ENCODE results near the gene MAGOH.

MAGOH gene

DNA sequence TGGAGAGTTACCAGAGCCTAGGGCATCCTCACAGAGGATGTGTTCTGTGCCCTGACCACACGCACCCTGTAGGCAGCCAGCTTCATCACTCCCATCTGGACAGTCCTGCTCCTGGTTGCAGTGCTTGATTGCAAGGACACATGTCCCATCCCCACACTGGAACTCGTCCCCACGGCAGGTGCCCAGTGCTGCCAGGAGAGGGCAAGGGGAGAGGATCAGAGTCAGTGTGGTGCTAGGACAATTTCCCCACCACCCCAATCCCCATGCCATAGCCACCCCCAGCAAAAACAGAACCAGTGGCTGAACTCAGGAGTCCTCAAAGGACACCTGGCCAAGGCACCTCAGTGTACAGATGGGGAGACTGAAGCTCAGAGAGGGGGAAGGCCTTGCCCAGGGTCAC, 37.2 kb upstream of the MAGOH start:
- TF ChIP-seq GATA2 (IDR thresholded peaks at IDR 0.05; ENCODE audit: low read depth, low read length) (no peak), GATA3 (IDR thresholded peaks at IDR 0.05; ENCODE audit: low read depth, low read length) (no peak)

DNA sequence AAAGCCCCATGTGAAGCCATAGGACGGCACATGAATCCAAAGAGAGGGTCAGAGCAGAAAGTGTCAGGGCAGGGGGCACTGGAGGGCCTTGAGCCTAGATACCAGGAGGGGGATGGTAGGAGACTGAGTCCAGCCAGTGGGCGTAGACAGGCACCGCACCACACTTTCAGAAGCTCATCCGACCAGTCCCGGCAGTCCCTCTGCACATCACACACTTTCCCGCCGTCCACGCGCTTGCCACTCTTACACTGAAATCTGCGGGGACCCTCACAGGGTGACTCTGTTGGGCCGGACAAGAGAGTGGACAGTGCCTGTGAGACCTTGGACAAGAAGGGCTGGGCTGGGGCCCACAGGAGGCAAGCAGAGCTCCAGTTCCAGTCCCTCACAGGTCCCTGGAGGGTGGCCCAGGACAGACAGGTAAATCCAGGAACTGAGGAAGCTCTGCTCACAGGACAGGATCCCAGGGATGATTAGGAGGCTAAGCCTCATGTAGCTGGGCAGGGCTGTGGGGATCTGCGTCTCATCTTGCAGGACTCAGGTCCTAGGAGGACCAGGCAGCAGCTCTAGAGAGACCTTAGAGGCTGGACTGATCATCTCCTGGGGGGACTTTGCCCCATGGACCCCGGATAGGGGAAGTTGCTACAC, 36.3 kb upstream of the MAGOH start:
- TF ChIP-seq GATA3 (IDR thresholded peaks at IDR 0.05; ENCODE audit: low read depth, low read length) (no peak), GATA2 (IDR thresholded peaks at IDR 0.05; ENCODE audit: low read depth, low read length) (no peak)

DNA sequence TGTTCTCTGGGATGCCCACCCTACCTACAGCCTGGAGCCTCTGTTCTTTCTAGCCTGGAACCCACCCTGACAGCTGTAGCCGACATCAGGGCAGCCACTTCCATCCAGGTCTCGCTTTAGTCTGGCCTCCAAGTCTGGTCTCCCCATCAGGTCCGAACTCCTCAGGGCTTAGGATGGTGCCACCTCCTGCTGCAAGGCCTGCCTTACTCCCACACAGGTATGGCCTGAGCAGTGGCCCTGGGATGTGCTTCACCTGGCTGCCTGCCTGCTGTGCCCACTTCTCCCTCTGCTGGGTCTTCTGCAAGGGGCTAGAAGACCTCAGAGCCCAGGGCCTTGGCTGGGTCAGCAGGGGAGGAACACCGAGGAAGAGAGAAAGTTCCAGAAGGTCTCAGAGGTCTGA, 35.7 kb upstream of the MAGOH start:
- TF ChIP-seq GATA3 (IDR thresholded peaks at IDR 0.05; ENCODE audit: low read depth, low read length) (no peak), GATA2 (IDR thresholded peaks at IDR 0.05; ENCODE audit: low read depth, low read length) (no peak)

DNA sequence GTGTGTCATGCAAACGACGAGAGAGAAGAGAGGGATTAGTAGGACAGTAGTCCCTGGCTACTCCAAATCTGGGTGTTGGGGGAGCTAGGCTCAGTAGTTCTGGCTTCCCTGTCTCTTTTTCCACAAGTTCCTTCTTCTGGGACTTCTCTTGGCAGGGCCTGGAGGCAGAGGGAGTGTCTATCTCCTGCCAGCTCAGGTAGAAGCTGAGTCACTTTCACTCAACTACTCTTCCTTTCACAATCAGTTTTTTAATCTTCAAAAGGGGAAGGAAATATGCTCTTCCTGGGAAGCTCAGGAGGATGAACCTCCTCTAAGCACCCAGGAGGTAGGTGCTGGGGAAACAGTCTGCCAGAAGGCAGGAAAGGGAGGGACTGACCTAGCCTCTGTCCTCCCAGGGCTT, 35.2 kb upstream of the MAGOH start:
- no peak for TF ChIP-seq GATA2 (IDR thresholded peaks at IDR 0.05; ENCODE audit: low read depth, low read length)
- no peak for TF ChIP-seq GATA3 (IDR thresholded peaks at IDR 0.05; ENCODE audit: low read depth, low read length)

- TF ChIP-seq GATA2 (IDR thresholded peaks at IDR 0.05; ENCODE audit: low read depth, low read length) (no peak), GATA3 (IDR thresholded peaks at IDR 0.05; ENCODE audit: low read depth, low read length) (no peak)
Measured at GRCh38 chr1:53272349-53272748, 34.0 kb upstream of the MAGOH start.

DNA sequence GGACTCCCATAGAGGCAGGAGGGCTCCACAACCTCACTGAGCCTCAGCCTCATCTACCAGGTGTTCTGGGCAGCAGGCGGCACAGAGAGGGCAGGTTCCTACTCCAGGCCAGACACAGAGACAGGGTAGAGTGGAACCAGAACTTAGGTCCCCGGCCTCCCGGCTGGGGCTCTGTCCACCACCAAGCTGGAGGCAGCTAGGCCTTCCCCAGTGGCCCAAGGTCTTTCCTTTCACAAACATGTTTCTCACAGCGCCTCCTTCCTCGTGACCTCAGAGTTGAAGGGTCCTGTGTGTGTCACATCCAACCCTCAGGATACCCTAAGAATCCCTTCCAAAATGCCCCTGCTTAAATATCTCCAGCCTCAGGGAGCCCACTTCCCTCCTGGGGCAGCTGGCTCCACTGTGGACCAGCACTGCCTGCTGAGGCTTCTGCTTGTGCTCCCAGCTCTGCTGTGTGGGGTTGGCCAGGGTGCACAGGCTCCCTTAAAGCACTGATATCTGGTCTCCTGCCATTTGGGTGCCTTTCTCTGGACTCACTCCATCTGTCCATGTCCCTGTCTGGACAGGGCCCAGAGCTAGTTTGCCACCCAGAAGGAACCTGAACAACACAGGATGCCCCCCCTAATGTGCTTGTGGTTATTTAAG, 33.2 kb upstream of the MAGOH start:
- TF ChIP-seq GATA2 (IDR thresholded peaks at IDR 0.05; ENCODE audit: low read depth, low read length) (no peak), GATA3 (IDR thresholded peaks at IDR 0.05; ENCODE audit: low read depth, low read length) (no peak)

DNA sequence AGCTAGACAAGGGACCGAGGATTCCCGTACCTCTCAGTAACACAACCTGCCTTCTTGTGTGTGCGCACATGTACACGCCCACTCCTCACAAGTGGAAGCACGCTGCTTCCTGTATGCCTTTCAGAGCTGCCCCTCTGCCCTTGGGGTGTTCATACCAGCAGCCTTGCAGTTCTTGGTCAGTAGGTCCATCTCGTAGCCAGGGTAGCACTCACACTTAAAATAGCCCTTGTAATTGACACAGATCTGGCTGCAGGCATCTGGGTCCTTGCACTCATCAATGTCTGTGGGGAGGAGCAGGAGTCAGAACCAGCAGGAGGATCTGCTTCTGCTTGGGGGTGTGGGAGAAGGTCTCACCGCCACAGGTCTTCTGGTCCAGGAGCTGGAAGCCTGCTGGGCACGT, 32.6 kb upstream of the MAGOH start:
- no peak for TF ChIP-seq GATA3 (IDR thresholded peaks at IDR 0.05; ENCODE audit: low read depth, low read length)
- no peak for TF ChIP-seq GATA2 (IDR thresholded peaks at IDR 0.05; ENCODE audit: low read depth, low read length)

DNA sequence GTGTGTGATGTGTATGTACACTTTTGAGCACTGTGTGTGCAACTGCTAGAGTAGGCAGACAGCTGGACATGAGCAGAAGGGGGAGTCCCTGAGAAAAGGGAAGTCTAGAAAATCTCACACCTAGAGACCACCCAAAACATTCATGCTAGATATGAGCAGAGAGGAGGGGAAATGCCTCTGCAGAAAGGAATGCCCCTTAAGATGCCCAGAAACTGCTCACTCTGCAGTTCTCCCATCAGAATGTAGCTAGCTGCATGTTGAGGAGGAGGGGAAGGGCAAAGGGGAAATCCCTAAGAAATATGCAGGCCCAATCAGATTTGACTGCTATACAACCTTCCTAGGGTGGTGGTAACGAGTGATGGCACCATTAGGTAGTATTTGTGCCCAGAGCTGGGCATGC, 31.8 kb upstream of the MAGOH start:
- TF ChIP-seq GATA3 (IDR thresholded peaks at IDR 0.05; ENCODE audit: low read depth, low read length): no peak
- TF ChIP-seq GATA2 (IDR thresholded peaks at IDR 0.05; ENCODE audit: low read depth, low read length): no peak

GRCh38 chr1:53267761-53268160, 29.4 kb upstream of the MAGOH start:
- TF ChIP-seq GATA2 (IDR thresholded peaks at IDR 0.05; ENCODE audit: low read depth, low read length) (no peak), GATA3 (IDR thresholded peaks at IDR 0.05; ENCODE audit: low read depth, low read length) (no peak)

GRCh38 chr1:53266038-53266437, 27.7 kb upstream of the MAGOH start:
- TF ChIP-seq GATA2 (IDR thresholded peaks at IDR 0.05; ENCODE audit: low read depth, low read length) (no peak), GATA3 (IDR thresholded peaks at IDR 0.05; ENCODE audit: low read depth, low read length) (no peak)

DNA sequence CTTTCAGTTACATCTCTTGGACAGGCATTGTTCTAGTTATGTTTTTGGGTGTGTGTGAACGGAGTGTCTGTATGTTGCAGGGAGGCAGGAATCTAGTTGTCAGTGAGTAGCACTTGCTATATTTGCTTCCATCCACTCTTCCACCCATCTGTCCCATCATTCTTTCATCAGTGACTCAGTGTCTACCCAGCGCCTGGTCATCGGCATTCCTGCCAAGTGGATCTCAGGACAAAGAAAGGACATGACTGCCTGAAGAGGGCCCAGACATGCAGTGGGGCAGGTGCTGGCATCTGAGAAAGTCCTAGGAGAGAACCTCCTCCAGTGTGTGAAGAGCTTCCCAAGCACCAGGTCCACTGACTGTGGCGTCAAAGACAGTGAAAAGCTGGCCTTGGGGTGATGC, 27.3 kb upstream of the MAGOH start:
- TF ChIP-seq GATA2 (IDR thresholded peaks at IDR 0.05; ENCODE audit: low read depth, low read length) (no peak), GATA3 (IDR thresholded peaks at IDR 0.05; ENCODE audit: low read depth, low read length) (no peak)

DNA sequence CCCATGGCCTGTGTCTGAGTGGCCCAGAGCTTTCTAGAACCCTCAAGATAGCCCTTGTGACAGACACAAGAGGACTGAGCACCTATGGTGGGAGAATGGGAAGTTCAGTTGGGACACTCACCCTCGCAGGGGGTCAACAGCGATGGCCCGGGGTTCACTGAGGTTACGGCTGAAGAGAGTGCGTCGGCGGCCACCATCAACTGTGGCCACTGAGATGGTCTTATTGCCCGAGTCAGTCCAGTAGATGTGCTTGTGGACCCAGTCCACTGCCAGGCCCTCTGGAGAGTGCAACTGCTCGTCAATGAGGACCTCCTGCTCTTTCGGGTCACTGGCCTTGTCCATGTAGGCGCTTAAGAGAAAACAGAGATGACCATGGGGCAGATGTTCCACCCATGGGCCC, 25.7 kb upstream of the MAGOH start:
- TF ChIP-seq GATA3 (IDR thresholded peaks at IDR 0.05; ENCODE audit: low read depth, low read length) (no peak), GATA2 (IDR thresholded peaks at IDR 0.05; ENCODE audit: low read depth, low read length) (no peak)

GRCh38 chr1:53262000-53262399, 23.7 kb upstream of the MAGOH start:
- TF ChIP-seq GATA3 (IDR thresholded peaks at IDR 0.05; ENCODE audit: low read depth, low read length): no peak
- TF ChIP-seq GATA2 (IDR thresholded peaks at IDR 0.05; ENCODE audit: low read depth, low read length): no peak

GRCh38 chr1:53260631-53261247, 22.4 kb upstream of the MAGOH start:
- TF ChIP-seq GATA2 (IDR thresholded peaks at IDR 0.05; ENCODE audit: low read depth, low read length) (no peak), GATA3 (IDR thresholded peaks at IDR 0.05; ENCODE audit: low read depth, low read length) (no peak)

DNA sequence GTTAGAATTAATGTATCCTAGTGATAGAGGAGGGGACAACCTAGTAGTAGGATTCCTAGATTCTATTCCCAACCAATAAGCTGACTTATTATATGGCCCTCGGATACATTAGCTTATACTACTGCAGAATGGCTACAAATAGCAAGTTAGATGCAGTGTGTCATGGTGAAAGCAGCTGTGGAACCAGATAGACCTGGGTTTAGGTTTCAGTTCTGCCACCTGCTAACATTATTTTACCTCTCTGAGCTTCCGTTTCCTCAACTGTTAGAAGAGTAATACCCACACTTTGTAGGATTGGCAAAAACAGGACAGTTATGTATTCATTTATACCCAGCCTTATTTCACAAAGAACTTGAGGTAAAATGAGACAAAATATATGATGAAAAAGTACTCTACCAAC, 21.6 kb upstream of the MAGOH start:
- TF ChIP-seq GATA2 (IDR thresholded peaks at IDR 0.05; ENCODE audit: low read depth, low read length) (no peak), GATA3 (IDR thresholded peaks at IDR 0.05; ENCODE audit: low read depth, low read length) (no peak)
